Dedifferentiated amniotic fluid mesenchymal stem cell (primary cell): ENCODE results near the gene RNF111.
"Not testable (repeated sequence)": the region's sequence is repeated elsewhere in the genome, so short reads cannot be mapped to it uniquely, and the experiment has no call there.

ENCODE experiments used
- DNase-seq: peaks from one replicate; pipeline ENCODE4 v3.0.0-alpha.2; 2016; ENCODE audit errors: extremely low spot score

The RNF111 gene

DNA sequence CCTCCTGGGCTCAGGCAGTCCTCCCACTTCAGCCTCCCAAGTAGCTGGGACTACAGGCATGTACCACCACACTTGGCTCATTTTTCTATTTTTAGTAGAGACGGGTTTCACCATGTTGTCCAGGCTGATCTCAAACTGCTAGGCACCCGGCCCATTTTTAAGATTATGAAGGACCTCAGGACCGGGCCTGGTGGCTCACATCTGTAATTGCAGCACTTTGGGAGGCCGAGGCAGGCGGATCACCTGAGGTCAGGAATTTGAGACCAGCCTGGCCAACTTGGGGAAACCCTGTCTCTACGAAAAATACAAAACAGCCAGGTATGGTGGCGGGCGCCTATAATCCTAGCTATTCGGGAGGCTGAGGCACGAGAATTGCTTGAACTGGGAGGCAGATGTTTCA lies 12.8 kb downstream of the RNF111 start:
- DNase-seq = not testable (repeated sequence)

DNA sequence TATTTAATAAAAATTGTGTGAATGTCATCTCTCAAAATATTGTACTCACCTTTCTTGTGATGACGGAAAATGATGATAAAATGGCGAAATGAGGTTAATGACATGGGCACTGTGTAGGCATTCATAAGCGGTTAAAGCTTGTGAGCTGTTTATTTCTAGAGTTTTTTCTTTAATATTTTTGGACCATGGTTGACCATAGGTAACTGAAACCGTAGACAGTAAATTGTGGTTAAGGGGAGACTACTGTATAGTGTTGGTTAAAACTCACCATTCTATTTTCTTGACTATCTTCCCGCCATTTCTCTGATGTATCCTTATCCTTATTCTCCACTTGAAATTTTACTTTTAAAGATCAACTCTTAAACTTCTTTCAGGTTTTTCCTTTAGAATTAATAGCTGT lies 14.5 kb downstream of the RNF111 start:
- no peak for DNase-seq

DNA sequence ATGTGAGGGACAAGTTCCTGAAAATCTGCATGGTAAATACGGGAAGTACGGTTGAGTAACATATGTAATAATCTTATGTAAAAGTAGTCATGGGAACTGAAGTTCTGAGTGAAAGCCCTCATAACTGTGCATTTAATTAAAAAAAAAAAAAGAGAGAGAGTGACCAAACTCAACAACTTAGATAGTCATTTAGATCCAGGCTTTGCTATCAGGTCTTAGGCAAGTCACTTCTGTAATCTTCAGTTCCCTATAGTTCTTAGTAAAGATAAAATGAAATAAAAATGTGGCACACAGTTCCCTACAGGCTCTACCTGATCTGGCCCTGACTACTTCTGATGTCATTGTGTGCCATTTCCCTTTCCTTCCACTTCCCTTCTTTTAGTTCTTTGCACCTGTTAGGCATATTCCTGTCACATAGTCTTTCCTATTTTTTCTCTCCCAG lies 15.0 kb downstream of the RNF111 start:
- DNase-seq = no peak

DNA sequence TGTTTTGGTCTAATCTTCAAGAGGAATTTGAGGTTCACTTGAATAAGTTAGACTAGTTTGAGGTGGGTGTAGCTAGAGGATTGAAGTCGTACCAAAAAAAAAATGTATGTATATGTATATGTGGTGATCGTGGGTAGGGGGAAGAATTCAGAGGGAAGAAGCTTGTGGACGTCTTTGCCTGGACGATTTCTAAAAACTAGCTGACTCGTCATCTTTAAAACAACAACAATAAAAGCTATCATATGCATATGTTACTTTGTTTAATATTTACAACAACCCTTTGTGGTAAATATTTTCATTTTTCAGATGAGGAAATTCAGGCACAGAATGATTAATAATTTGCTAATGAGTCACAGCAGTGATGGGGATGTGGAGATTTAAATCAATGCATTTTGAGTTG lies 18.1 kb downstream of the RNF111 start:
- DNase-seq = no peak

DNA sequence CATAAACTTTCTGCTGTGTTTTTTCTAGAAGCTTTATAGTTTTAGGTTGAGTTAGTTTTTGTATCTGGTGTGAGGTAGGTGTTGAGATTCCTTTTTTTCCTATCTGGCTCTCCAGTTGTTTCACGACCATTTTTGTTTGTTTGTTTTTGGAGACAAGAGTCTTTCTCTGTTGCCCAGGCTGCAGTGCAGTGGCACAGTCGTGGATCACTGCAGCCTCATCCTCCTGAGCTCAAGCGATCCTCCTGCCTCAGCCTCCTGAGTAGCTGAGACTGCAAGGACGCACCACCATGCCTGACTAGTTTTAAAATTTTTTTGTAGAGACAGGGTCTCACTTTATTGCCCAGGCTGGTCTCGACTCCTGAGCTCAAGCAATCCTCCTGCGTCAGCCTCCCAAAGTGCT lies 20.6 kb downstream of the RNF111 start:
- DNase-seq = no peak

DNA sequence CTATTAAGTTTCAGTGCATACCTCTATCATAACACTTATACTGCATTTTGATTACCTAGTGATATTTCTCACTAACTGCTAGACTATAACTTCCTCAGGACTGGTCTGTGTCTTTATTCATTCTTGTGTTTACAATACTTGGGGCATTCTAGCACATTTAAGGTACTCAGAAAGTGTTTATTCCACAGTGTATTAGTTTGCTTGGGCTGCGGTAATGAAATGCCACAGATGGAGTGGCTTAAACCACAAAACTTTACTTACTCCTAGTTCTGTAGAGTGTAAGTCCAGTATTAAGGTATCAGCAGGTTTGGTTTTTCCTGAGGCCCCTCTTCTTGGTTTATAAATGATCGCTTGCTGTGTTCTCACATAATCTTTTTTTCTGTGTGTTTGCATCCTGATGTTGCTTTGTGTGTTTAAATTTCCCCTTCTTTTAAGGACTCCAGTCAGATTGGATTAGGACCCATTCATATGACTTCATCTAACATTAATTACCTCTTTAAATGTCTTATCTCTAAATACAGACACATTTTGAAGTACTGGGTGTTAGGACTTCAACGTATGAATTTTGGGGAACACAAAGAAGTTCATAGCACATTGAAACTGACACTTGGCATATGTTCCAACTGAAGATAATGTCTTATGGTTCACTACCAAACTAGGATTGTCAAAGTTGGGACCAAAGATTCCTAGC lies 23.9 kb downstream of the RNF111 start:
- no peak for DNase-seq

DNA sequence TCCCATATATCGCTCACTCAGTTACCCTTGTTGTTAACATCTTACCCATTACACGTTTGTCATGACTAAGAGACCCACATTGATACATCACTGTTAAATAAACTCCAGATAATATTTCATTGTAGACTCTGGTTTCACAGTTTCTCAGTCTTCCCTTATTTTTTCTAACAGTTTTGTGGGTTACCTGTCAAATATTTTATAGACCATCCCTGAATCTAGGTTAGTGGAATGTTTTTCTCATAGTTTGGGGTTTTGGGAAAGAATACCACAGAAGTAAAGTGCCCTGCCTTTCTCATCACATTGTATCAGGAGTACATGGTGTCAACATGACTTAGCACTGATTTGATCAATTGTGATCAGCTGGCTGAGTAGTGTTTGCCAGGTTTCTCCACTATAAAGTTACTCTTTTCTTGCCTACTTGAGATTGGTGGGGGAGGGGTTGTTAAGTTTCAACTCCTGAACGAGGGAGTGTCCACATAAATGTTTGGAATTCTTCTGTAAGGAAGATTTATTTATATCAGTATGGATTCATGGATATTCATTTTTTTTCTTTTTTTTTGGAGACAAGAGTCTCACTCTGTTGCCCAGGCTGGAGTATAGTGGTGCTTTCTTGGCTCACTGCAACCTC lies 25.9 kb downstream of the RNF111 start:
- DNase-seq = no peak

DNA sequence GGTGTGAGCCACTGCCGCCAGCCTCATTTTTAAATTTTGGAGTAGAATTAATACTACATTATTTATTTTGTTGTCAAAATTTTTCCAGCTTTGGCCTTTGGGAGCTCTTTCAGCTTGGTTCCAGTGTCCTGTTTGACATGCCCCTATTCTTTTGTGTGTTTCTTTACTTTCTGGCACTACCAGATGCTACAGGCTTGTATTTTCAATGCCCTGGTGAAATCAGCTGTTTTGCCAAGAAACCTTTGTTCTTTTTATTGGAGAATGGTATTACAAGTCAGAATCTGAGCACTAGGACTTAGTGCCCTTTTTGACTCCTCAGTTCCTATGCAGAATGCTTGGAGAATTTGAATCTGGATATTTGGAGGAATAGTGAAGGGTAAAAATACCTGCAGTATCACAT lies 26.6 kb downstream of the RNF111 start:
- DNase-seq = no peak

DNA sequence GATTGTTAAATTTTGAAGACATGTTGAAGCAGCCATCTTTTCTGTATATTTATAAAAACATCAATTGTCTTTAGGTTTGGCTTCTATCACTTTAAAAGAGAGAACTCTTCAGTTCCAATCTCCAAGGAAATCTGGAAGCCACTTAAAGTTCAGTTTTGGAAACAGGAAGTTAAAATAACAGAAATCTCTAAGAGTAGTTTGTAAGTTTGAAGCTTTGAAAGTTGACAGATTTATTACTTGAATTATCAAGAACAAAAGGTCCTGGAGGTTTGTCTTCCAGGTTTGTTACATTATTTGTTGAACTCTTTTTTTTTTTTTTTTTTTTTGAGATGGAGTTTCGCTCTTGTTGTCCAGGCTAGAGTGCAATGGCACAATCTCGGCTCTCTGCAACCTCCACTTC lies 30.0 kb downstream of the RNF111 start:
- no peak for DNase-seq

DNA sequence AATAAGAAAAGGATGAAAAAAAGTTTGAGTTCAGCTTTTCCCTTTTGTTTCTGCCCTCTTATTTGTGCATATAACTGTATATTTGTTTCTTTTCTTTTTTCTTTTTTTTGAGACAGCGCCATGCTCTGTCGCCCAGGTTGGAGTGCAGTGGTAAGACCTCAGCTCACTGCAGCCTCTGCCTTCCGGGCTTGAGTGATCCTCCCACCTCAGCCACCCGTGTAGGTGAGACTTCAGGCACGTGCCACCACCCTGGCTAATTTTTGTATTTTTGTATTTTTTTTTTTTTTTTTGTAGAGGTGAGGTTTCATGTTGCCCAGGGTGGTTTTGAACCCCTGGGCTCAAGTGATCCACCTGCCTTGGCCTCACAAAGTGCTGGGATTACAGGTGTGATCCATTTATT lies 31.4 kb downstream of the RNF111 start:
- no peak for DNase-seq

DNA sequence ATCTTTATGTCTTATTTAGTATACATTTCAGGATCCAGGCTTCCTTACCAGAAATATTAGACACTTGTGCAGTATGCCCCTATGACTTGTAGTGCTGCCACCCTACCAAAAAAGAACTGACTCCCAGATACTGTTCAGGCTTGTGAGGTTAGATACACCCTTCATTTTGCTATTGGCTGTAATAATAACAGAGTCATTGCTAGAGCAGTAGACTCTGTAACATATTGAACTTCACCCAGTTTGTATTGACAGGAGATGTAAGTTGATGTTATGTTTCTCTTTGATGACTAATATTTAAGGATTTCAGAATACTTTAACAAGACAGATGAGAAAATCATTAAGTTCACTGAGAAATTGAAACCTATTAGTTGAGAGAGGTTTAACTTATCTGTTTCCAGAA lies 32.9 kb downstream of the RNF111 start:
- DNase-seq = no peak

DNA sequence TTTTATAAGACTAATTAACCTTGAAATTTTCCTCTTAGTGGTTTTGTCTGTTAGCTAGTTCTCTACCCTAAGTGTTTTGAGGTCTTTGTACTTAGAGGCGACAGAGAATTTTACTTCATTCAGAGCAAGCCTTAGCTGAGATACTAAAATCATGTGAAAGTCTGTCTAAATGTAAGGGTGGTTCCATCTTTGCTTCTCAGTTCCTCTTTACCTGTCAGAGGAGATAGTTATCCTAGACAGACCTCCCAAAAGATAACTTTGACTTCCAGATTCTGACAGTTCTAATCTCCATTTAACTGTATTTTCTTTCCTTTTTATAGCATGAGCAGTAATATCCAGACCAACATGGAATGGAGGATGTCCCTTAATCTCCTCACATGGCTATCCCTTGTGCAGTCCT lies 34.7 kb downstream of the RNF111 start:
- no peak for DNase-seq

DNA sequence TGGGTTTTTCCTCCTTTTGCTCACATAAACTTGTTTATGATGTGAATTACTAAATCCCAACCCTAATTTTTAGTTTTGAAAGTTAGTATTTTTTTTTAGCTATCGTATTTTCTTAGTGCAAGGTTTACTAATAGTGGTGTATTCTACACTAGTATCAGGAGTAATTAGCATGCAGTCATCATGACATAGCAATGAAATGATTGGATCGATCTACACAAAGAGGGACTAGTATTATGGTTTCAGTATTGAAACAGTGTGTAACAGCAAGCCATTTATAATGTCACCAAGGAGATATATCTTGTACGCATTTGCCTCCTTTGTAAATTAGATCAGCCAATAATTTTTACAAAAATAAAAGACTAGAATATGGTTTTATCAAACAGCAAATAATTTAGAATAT lies 38.7 kb downstream of the RNF111 start:
- DNase-seq = no peak

DNA sequence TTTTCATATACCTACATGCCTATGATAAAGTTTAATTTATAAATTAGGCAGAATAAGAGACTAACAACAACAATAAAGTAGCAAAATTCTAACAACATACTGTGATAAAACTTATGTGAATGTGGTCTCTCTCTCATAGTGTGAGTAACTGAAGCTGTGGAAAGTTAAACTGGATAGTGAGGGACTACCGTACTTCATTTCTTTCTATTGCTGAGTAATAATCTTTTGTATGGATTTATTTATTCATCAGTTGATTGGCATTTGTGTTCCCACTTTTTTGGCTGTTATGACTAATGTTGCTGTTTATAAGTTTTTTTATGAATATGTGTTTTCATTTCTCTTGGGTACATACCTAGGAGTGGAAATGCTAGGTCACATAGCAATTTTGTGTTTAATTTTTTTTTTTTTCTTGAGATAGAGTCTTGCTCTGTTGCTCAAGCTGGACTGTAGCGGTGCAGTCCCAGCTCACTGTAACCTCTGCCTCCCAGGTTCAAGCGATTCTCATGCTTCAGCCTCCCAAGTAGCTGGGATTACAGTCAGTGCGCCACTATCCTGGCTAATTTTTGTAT lies 41.0 kb downstream of the RNF111 start:
- DNase-seq = no peak

DNA sequence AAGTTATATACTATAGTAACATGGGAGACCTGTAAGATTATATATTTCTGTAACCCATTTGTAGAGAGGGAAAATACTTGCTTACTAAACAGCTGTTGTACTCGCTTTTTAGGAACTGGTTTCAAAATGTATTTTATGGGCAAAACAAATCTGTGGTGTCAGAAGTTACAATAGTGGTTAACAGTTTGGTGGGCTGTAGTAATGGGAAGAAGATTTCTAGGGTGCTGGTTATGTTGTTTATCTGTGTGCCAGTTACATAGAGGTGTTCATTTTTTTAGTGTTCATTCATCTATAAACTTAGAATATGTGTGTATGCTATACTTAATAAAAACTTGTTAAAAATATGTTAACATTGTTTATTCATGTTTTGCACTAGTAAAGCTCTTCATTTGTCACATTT lies 42.1 kb downstream of the RNF111 start:
- no peak for DNase-seq

DNA sequence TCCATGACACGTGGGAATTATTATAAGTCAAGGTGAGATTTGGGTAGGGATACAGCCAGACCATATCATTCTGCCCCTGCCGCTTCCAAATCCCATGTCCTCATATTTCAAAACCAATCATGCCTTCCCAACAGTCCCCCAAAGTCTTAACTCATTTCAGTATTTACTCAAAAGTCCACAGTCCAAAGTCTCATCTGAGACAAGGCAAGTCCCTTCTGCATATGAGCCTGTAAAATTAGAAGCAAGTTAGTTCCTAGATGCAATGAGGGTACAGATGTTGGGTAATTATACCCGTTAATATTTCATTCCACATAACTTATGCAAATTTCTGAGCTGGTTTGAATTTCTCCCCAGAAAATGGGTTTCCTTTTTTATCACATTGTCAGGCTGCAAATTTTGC lies 47.7 kb downstream of the RNF111 start:
- no peak for DNase-seq

DNA sequence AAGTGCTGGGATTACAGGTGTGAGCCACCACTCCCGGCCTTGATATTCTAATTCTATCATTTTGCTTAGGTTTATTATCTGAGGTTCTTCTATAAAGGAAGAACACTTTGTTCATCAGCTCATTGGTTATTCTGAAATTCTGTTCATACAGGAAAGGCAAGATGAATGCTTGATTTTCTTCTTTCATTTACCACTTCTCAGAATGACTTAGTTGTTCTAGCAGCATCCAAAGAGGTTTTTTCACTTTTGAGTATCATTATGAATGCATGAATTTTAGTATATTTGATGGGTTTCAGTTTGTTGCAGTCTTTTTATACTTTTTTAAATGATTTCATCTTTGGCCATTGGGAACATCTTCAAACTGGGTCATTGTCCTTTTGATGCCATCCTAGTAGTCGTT lies 51.8 kb downstream of the RNF111 start:
- no peak for DNase-seq

DNA sequence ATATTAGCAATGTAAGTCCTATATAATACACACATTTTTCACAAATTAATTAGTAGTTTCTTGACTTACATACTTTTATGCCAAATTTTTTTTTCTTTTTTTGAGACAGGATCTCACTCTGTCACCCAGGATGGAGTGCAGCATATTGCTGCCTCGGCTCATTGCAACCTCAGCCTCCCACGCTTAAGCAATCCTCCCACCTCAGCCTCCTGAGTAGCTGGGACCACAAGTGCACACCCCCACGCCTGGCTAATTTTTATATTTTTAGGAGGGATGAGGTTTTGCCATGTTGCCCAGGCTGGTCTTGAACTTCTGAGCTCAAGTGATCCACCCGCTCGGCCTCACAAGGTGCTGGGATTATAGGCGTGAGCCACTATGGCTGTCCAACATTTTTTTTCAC lies 54.6 kb downstream of the RNF111 start:
- no peak for DNase-seq

DNA sequence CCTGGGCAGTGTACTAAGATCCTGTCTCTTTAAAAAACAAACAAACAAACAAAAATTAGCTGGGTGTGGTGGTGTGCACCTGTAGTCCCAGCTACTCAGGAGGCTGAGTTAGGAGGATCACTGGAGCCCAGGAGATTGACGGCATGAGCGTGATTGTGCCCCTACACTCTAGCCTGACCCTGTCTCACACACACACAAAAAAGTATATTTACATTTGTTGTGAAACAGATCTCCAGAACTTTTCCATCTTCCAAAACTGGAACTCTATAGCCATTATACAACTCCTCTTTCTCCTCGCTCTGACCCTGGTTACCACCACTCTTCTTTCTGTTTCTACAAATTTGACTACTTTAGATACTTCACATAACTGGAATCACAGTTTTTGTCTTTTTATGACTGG lies 61.4 kb downstream of the RNF111 start:
- DNase-seq = no peak

DNA sequence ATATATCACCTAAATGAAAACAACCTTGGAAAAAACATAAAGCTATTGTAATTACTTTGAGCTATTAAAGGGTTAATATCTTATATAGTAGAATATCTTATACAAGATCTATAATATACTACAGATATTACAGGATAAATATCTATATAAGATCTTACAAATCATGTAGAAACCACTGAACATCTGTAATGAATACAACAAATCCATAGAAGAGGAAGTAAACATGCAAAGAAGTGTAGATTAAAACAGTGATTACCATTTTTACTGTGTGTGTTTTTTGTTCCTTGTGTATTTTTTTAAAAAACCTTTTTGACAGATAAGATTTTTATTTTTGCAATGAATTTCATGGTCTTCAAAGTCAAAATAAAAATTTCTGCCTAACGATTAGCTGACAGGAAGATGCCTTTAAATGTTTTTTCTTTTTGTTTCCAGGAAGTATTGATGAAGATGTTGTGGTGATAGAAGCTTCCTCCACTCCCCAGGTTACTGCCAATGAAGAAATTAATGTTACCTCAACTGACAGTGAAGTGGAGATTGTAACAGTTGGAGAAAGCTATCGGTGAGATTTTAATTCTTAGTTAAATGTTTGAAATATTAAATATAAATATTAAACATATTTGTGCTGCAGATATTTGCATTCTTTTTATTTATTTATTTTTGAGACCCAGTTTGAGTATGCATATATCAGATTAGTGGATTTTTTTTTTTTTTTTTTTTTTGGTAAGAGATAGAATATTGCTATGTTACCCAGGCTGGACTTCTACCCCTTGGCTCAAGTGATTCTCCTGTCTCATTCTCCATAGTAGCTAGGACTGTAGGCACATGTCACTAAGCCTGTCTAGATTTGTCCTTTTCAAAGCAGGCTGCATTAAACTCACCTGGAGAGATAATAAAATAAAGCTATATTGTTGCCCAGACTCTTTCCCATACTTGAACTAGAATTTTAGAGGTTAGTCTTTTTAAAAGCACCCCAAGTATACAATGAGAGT lies 64.7 kb downstream of the RNF111 start:
- no peak for DNase-seq

DNA sequence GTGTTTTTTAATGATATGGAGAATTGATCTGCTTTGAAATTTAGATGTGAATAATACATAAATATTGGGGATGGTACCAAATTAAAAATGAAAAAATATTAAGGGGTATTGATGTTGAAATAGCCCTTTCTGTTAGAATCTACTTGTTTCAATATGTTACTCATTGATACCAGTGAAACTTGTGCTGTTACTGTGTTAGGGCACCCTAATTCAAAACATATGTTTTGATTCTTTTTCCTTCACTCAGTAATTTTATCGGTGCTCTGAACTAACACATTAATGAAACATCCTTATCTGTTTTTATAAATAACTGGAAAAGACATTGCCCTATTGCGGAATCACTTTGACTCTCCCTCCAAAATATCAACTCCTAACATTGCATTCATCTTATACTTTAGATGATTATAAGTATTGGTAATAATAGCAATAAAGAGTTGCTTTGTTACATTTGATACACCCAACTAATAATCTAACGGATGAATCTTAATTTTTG lies 65.5 kb downstream of the RNF111 start:
- no peak for DNase-seq

DNA sequence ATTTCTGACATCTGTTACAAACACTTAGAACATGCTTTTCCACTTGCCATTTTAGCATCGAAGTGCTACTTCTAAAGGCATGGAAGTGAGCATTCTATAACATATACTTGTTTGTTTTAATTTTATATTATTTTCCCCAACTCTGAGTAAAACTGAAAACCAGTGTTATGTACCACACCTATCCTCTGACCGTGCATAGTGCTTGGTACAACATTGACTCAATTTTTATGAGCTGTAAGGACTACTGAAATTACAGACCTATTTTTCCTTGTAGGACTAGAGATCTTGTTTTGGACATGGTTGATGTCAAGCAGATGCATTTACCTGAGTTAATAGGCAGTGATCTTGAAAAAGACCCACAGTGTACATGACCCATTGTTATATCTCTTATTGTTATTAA lies 66.0 kb downstream of the RNF111 start:
- no peak for DNase-seq
